Keratinocyte (primary cell): ENCODE data around the gene GPLD1.

Experiments
- EZH2 ChIP-seq: IDR thresholded peaks from one replicate; pipeline ENCODE4 v1.6.1; 2012; ENCODE audit warnings: inconsistent platforms, mild to moderate bottlenecking, low read length, moderate library complexity
- TF ChIP-seq, protein P1 (sequence below), 3 experiments: IDR thresholded peaks in 1 of 3; conservative IDR thresholded peaks in 1 of 3; optimal IDR thresholded peaks in 1 of 3; 2 replicates in 2 of 3; 3 replicates in 1 of 3; pipeline versions ENCODE3 to v1.5.1; 2011; ENCODE audit warnings: low read length in 3 of 3, mild to moderate bottlenecking in 3 of 3, moderate library complexity in 2 of 3, control low read depth in 1 of 3, inconsistent platforms in 1 of 3; ENCODE audit not compliant: insufficient read depth in 2 of 3; ENCODE audit errors: extremely low read depth in 1 of 3

DNA sequence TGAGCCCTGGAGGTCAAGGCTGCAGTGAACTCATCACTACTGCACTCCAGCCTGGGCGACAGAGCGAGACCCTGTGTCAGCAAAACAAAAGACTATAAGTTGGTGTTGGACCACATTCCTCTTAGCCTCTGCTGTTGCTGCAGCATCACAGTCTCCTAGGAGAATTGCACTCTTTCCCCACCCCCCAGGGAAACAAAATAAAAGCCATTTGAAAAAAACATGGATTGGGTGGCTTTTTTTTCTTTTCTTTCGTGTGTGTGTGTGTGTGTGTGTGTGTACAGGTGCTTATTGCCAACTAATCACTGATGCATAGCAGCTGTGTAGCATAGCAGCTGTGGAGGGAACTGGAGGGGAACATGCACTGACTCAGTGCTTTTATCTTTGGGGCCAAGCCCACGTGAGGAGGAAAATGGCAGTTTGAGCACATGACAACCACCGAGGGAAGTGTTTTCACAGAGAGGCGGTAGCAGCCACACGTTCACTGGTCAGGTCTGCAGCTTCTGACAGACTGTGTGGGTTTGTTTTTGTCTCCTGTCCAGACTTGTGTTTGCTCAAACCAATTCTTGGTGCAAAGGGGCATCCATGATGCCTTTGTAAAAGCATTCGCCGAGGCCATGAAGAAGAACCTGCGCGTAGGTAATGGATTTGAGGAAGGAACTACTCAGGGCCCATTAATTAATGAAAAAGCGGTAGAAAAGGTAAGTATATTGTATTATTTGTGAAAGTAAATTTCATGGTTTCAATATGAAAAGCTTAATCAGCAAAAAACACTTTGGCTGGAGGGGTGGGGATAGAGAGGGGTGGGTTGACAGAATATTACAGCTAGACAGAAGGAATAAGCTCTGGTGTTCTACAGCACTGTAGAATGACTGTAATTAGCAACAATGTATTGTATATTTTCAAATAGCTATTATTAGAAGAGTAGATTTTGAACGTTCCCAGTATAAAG, 33.1 kb upstream of the GPLD1 start:
- no peak for TF ChIP-seq EZH2
- TF ChIP-seq, protein P1, sequence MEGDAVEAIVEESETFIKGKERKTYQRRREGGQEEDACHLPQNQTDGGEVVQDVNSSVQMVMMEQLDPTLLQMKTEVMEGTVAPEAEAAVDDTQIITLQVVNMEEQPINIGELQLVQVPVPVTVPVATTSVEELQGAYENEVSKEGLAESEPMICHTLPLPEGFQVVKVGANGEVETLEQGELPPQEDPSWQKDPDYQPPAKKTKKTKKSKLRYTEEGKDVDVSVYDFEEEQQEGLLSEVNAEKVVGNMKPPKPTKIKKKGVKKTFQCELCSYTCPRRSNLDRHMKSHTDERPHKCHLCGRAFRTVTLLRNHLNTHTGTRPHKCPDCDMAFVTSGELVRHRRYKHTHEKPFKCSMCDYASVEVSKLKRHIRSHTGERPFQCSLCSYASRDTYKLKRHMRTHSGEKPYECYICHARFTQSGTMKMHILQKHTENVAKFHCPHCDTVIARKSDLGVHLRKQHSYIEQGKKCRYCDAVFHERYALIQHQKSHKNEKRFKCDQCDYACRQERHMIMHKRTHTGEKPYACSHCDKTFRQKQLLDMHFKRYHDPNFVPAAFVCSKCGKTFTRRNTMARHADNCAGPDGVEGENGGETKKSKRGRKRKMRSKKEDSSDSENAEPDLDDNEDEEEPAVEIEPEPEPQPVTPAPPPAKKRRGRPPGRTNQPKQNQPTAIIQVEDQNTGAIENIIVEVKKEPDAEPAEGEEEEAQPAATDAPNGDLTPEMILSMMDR (optimal IDR thresholded peaks at IDR 0.05 in 1 of 3, IDR thresholded peaks at IDR 0.05 in 1 of 3, conservative IDR thresholded peaks at IDR 0.05 in 1 of 3; ENCODE audit: extremely low read depth in 1 of 3, insufficient read depth in 2 of 3, low read length in 3 of 3): no peak
